Small intestine (tissue), 7 donors: ENCODE measurements around the gene ZNF519. TPM values are rescaled to one million over a fixed set of nuclear protein-coding genes. Genes with fewer than 3 reads are reported as not detected.
A peak's percentile ranks its signal among the peaks of the same experiment; 100 is the strongest.
"Not testable (repeated sequence)": the region's sequence is repeated elsewhere in the genome, so short reads cannot be mapped to it uniquely, and the experiment has no call there.

Experiments used
- DNase-seq, 2 donors: peaks; one replicate each; pipeline versions ENCODE4 v3.0.0 to v3.0.0-alpha.2; 2013
- FAIRE-seq: peaks from 2 replicates; lab custom pipeline; 2012; peaks lifted over from hg19 to GRCh38; lab: Jason Lieb, UNC
- H3K27ac ChIP-seq, 3 donors: one replicate each; pipeline ENCODE4 v1.5.1; 2013; ENCODE audit warnings: low read length in 2 of 3, mild to moderate bottlenecking in 2 of 3, control low read depth in 1 of 3, inconsistent platforms in 1 of 3, low read depth in 1 of 3, moderate library complexity in 1 of 3
- H3K27me3 ChIP-seq, 3 donors: one replicate each; pipeline ENCODE4 v1.6.1; 2013; ENCODE audit warnings: low read length in 3 of 3, inconsistent platforms in 1 of 3; ENCODE audit not compliant: control insufficient read depth in 3 of 3, insufficient read depth in 3 of 3
- H3K36me3 ChIP-seq, 3 donors: one replicate each; pipeline ENCODE4 v1.6.1; 2013; ENCODE audit warnings: low read length in 3 of 3, inconsistent platforms in 1 of 3, low read depth in 1 of 3, mild to moderate bottlenecking in 1 of 3, moderate library complexity in 1 of 3; ENCODE audit not compliant: control insufficient read depth in 3 of 3, insufficient read depth in 2 of 3
- H3K4me1 ChIP-seq, 3 donors: one replicate each; pipeline ENCODE4 v1.6.1; 2013; ENCODE audit warnings: low read length in 2 of 3, inconsistent platforms in 1 of 3, low read depth in 1 of 3, mild to moderate bottlenecking in 1 of 3, moderate library complexity in 1 of 3; ENCODE audit not compliant: control insufficient read depth in 3 of 3, insufficient read depth in 2 of 3
- H3K4me3 ChIP-seq, 3 donors: one replicate each; pipeline ENCODE4 v1.5.1; 2013; ENCODE audit warnings: low read length in 3 of 3, control low read depth in 1 of 3, inconsistent platforms in 1 of 3, low read depth in 1 of 3, mild to moderate bottlenecking in 1 of 3, moderate library complexity in 1 of 3
- H3K9me3 ChIP-seq, 2 donors: one replicate each; pipeline ENCODE4 v1.6.1; 2013; ENCODE audit warnings: low read depth in 1 of 2, low read length in 1 of 2; ENCODE audit not compliant: control insufficient read depth in 2 of 2, insufficient read depth in 1 of 2
- WGBS, 3 donors: extraction: QIAGEN DNeasy Blood & Tissue Kit; methylation state at CpG; one replicate each; pipeline ENCODE4 v1.1.7; 2013; 5-methylcytosine and 5-hydroxymethylcytosine counted together
- polyA plus RNA-seq, 4 donors: library from polyadenylated mRNA; stranded (reverse) in 3 of 4; unstranded in 1 of 4; fragments of 200-250 nt in 3 of 4; fragments of 120-200 nt in 1 of 4; gene quantifications; one replicate each; pipeline versions ENCODE4 v1.2.1 to v1.2.3, GENCODE V29; 2013
- donor health status: healthy with polysubstance abuse.
- donor health status: control.
- donor health status: control.
- donor health status: Bipolar disorder and iron deficiency.
- donor health status: healthy.

The ZNF519 gene
- polyA plus RNA-seq, 4 donors, result under 0.01 to 7.2 (median 2.3) TPM; not detected in 1

- WGBS, 3 donors, result 72 to 78% (median 75%) methylated on average over 10 to 16 of the region's 16 CpGs
- not testable (repeated sequence) for FAIRE-seq, H3K27me3 ChIP-seq, DNase-seq, H3K4me1 ChIP-seq, H3K4me3 ChIP-seq, H3K27ac ChIP-seq, H3K36me3 ChIP-seq, H3K9me3 ChIP-seq
These were observed 11.8 kb upstream of the ZNF519 start for GRCh38 chr18:14143871-14144627.

- not testable (repeated sequence) for H3K9me3 ChIP-seq, H3K4me1 ChIP-seq, H3K4me3 ChIP-seq, H3K27ac ChIP-seq, H3K36me3 ChIP-seq, FAIRE-seq, H3K27me3 ChIP-seq, DNase-seq
- WGBS, 3 donors, result 86 to 89% (median 86%) methylated on average over 15 of the region's 17 CpGs
These were observed 11.2 kb upstream of the ZNF519 start for GRCh38 chr18:14143396-14143795.

- WGBS, 3 donors, result 85 to 86% (median 86%) methylated on average over 6 to 9 of the region's 9 CpGs
- FAIRE-seq, result not testable (repeated sequence)
These were observed 9.9 kb upstream of the ZNF519 start for GRCh38 chr18:14142177-14142576.

GRCh38 chr18:14139583-14139982 lies 7.3 kb upstream of the ZNF519 start:
- not testable (repeated sequence) for DNase-seq, H3K9me3 ChIP-seq, H3K27ac ChIP-seq, H3K4me3 ChIP-seq, FAIRE-seq, H3K27me3 ChIP-seq, H3K4me1 ChIP-seq, H3K36me3 ChIP-seq
- WGBS, 3 donors, result 71 to 84% (median 76%) methylated on average over 2 of the region's 2 CpGs

More at GRCh38 chr18:14142177-14142576, 9.9 kb upstream of the ZNF519 start:
- H3K4me1 ChIP-seq, H3K27me3 ChIP-seq, H3K9me3 ChIP-seq, H3K27ac ChIP-seq, H3K4me3 ChIP-seq, DNase-seq, H3K36me3 ChIP-seq: not testable (repeated sequence)

- not testable (repeated sequence) for H3K36me3 ChIP-seq, FAIRE-seq, H3K9me3 ChIP-seq, DNase-seq, H3K4me3 ChIP-seq, H3K27me3 ChIP-seq, H3K27ac ChIP-seq, H3K4me1 ChIP-seq
- 67 to 81% (median 76%) methylated on average over 4 of the region's 4 CpGs for WGBS, 3 donors
These were observed 5.7 kb upstream of the ZNF519 start for GRCh38 chr18:14137971-14138370.

- DNase-seq, H3K27me3 ChIP-seq, H3K4me1 ChIP-seq, H3K9me3 ChIP-seq, FAIRE-seq, H3K36me3 ChIP-seq: not testable (repeated sequence)
- 0 to 1% (median 1%) methylated on average over 13 to 23 of the region's 27 CpGs for WGBS, 3 donors
- H3K27ac ChIP-seq, result peak overlapping the region in 1 of 3 donors; percentile 55
- peak overlapping the region; percentile 24 to 58 (median 55) for H3K4me3 ChIP-seq
These were observed 452 bp downstream of the ZNF519 start for GRCh38 chr18:14131696-14132270.

- H3K27ac ChIP-seq, DNase-seq, H3K4me3 ChIP-seq, FAIRE-seq, H3K36me3 ChIP-seq, H3K9me3 ChIP-seq, H3K4me1 ChIP-seq, H3K27me3 ChIP-seq: not testable (repeated sequence)
- WGBS, 3 donors, result 56 to 62% (median 60%) methylated on average over 2 of the region's 3 CpGs
These were observed 1.4 kb downstream of the ZNF519 start for GRCh38 chr18:14130804-14131203.

- H3K4me1 ChIP-seq, result no peaks in the 10 kb centered on the region
- no peaks in the 10 kb centered on the region for H3K27me3 ChIP-seq
- no peak for DNase-seq
- H3K36me3 ChIP-seq, result no peaks in the 10 kb centered on the region
- no peaks in the 10 kb centered on the region for H3K9me3 ChIP-seq
- WGBS, 3 donors, result 69 to 87% (median 82%) methylated on average over 2 of the region's 2 CpGs
- no peak overlapping the region for H3K4me3 ChIP-seq
- FAIRE-seq, result no peak
- H3K27ac ChIP-seq, result no peak overlapping the region
These were observed 7.5 kb downstream of the ZNF519 start for GRCh38 chr18:14124689-14125088.
